Measurements from ENCODE around the gene ALX1.

ALX1 gene

DNA sequence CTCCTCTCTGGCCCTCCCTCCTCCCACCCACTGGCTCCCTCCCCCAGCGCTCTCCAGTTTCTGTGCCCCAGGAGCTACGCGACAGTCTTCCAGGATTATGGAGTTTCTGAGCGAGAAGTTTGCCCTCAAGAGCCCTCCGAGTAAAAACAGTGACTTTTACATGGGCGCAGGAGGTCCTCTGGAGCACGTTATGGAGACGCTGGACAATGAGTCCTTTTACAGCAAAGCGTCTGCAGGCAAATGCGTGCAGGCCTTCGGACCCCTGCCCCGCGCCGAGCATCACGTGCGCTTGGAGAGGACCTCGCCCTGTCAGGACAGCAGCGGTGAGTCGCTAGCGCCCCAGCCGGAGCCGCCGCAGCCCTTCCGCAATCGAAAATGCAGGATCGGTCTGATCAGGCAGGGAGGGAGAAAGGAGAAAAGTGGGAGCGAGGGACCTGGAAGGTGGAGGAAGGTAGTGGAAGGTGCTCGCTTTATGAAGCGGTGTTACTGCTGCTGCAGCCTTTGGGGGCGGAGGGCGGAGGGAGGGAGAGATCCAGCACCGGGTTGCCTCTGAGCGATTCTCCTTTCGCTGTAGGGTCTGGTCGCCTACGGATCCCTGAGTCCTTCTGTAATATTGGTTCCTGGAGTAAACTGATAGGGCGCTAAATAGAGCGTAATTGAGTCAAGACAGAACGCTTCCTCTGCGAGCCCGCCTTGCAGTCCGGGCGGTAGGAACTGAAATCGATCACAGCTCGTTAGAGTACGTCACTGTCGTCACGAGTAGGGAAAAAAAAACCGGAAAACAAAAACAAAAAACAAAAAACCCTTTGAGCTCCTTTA lies at the start of gene ALX1:
Gene ALX1, plus strand, starts transcription at position 56 of the 819 bp plus-strand sequence. Its CDS starts 42 bp downstream, at position 98.
- H3K36me3 ChIP-seq (ENCODE audit: control insufficient read depth in 2 of 2, insufficient read depth in 2 of 2, low read length in 2 of 2) = no peaks in the 10 kb centered on the region
- H3K27me3 ChIP-seq (ENCODE audit: control insufficient read depth in 2 of 2, insufficient read depth in 2 of 2, low read length in 2 of 2) = peaks cover 44 to 56% of the 10 kb centered on the region in 2 donors
- no peak within 1 kb of the TSS for H3K9ac ChIP-seq (ENCODE audit: low read depth in 1 of 2, low read length in 2 of 2)
- no peaks in the 10 kb centered on the region for H3K9me3 ChIP-seq (ENCODE audit: control insufficient read depth in 2 of 2, low read length in 2 of 2)
- H3K4me1 ChIP-seq (ENCODE audit: control insufficient read depth in 2 of 2, insufficient read depth in 2 of 2, low read length in 2 of 2) = peaks cover 0 to 7% of the 10 kb centered on the region in 2 donors
- peak within 1 kb of the TSS; percentile 57 to 72 for H3K4me3 ChIP-seq (ENCODE audit: low read length in 2 of 2)
- H3K27ac ChIP-seq (ENCODE audit: low read depth in 2 of 2, low read length in 2 of 2) = no peak within 1 kb of the TSS

DNA sequence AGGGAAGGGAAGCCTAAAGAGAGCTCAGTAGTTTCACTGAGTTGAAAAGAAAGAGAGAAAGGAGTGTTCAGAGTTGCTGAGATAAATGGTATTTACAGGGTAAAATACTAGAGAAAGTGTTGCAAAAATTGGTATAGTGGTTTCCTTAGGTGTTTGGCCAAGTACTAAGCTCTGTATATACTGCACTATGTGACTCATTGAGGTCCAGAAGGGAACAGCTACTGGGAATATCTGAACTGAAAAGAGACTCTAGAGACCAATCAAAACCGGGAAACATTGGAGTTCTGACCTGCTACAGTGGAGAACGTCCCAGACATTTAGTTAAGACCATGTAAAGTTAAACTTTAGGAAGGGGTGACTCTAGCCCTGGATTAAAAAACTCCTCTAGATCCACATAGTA lies 42.7 kb upstream of the ALX1 start:
- Histone ChIP-seq H3K27ac (ENCODE audit: low read depth in 2 of 2, low read length in 2 of 2) (no peak overlapping the region), H3K9ac (ENCODE audit: low read depth in 1 of 2, low read length in 2 of 2) (no peak overlapping the region), H3K36me3 (ENCODE audit: control insufficient read depth in 2 of 2, insufficient read depth in 2 of 2, low read length in 2 of 2) (no peaks in the 10 kb centered on the region), H3K4me3 (ENCODE audit: low read length in 2 of 2) (no peak overlapping the region), H3K27me3 (ENCODE audit: control insufficient read depth in 2 of 2, insufficient read depth in 2 of 2, low read length in 2 of 2) (no peaks in the 10 kb centered on the region), H3K9me3 (ENCODE audit: control insufficient read depth in 2 of 2, low read length in 2 of 2) (no peaks in the 10 kb centered on the region), H3K4me1 (ENCODE audit: control insufficient read depth in 2 of 2, insufficient read depth in 2 of 2, low read length in 2 of 2) (no peaks in the 10 kb centered on the region)

DNA sequence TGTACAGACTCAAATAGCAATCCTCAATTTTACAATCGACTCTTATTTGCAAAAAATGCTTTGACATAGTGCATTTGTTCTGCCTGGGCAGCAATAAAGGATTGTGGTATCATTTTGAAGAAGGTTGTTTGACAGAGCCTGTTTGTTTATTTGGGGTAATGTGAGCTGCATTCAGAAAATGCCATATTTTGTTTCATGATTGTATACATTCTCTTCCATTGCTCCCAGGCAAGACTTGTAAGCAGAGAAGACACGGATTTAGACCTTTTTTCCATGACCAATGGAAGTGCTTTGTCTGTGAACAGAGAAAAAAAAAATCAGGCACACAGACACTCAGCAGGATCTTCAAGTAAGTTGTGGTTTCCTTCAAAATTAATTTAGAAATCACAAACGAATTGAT lies 35.5 kb upstream of the ALX1 start:
- Histone ChIP-seq H3K27ac (ENCODE audit: low read depth in 2 of 2, low read length in 2 of 2) (no peak overlapping the region), H3K4me3 (ENCODE audit: low read length in 2 of 2) (no peak overlapping the region), H3K9ac (ENCODE audit: low read depth in 1 of 2, low read length in 2 of 2) (no peak overlapping the region), H3K9me3 (ENCODE audit: control insufficient read depth in 2 of 2, low read length in 2 of 2) (no peaks in the 10 kb centered on the region), H3K27me3 (ENCODE audit: control insufficient read depth in 2 of 2, insufficient read depth in 2 of 2, low read length in 2 of 2) (no peaks in the 10 kb centered on the region), H3K36me3 (ENCODE audit: control insufficient read depth in 2 of 2, insufficient read depth in 2 of 2, low read length in 2 of 2) (no peaks in the 10 kb centered on the region), H3K4me1 (ENCODE audit: control insufficient read depth in 2 of 2, insufficient read depth in 2 of 2, low read length in 2 of 2) (no peaks in the 10 kb centered on the region)

DNA sequence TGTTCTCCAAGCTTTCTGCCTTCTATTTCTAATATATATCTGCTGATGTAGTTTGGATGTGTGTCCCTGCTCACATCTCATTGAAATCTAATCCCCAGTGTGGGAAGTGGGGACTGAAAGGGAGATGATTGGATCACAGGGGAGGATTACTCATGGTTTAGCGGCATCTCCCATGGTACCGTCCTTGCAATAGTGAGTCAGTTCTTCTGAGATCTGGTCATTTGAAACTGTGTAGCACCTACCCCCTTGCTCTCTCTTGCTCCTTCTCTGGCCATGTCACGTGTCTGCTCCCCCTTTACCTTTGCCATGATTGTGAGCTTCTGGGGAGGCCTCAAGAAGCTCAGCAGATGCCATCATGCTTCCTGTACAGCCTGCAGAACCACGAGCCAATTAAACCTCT lies 26.2 kb upstream of the ALX1 start:
- Histone ChIP-seq H3K4me3 (ENCODE audit: low read length in 2 of 2) (no peak overlapping the region), H3K4me1 (ENCODE audit: control insufficient read depth in 2 of 2, insufficient read depth in 2 of 2, low read length in 2 of 2) (no peaks in the 10 kb centered on the region), H3K27me3 (ENCODE audit: control insufficient read depth in 2 of 2, insufficient read depth in 2 of 2, low read length in 2 of 2) (no peaks in the 10 kb centered on the region), H3K9ac (ENCODE audit: low read depth in 1 of 2, low read length in 2 of 2) (no peak overlapping the region), H3K27ac (ENCODE audit: low read depth in 2 of 2, low read length in 2 of 2) (no peak overlapping the region), H3K36me3 (ENCODE audit: control insufficient read depth in 2 of 2, insufficient read depth in 2 of 2, low read length in 2 of 2) (no peaks in the 10 kb centered on the region), H3K9me3 (ENCODE audit: control insufficient read depth in 2 of 2, low read length in 2 of 2) (no peaks in the 10 kb centered on the region)

DNA sequence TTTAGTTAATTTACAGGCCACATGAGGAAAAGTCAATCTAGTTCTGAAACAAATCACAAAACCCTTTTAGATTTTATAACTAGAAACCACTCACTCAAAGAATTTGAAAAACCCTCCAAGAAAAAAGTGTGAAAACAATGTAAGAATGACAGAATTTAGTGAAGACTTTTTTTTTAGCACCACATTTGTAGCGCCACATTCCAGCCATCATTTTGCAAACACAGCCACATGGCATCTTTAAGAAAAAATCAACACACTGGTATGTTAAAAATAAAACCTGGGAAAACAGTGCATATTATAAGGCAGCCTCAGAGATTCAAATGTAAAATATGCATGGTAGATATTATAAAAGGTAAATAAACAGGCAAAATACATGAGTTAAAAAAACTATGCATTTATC lies 22.3 kb upstream of the ALX1 start:
- no peaks in the 10 kb centered on the region for H3K9me3 ChIP-seq (ENCODE audit: control insufficient read depth in 2 of 2, low read length in 2 of 2)
- no peak overlapping the region for H3K4me3 ChIP-seq (ENCODE audit: low read length in 2 of 2)
- H3K4me1 ChIP-seq (ENCODE audit: control insufficient read depth in 2 of 2, insufficient read depth in 2 of 2, low read length in 2 of 2) = no peaks in the 10 kb centered on the region
- no peaks in the 10 kb centered on the region for H3K36me3 ChIP-seq (ENCODE audit: control insufficient read depth in 2 of 2, insufficient read depth in 2 of 2, low read length in 2 of 2)
- no peak overlapping the region for H3K27ac ChIP-seq (ENCODE audit: low read depth in 2 of 2, low read length in 2 of 2)
- H3K9ac ChIP-seq (ENCODE audit: low read depth in 1 of 2, low read length in 2 of 2) = no peak overlapping the region
- H3K27me3 ChIP-seq (ENCODE audit: control insufficient read depth in 2 of 2, insufficient read depth in 2 of 2, low read length in 2 of 2) = no peaks in the 10 kb centered on the region

DNA sequence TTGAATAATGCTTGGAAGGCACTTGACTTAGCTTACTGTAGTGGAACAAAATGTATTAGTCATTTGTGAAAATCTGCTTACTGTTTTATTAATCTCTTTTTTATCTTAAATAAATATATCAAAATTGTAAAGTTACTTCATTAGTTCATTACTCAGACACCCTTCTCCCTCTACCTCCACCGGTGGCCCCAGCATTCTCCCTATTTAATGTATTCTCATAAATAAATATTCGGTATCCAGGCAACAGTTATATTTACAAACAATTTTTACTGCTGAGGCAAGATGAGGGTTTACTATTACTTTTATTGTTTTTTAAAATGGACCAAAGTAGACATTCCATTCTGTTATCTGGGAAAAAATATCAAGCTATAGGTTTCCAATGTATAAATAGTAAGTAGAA lies 19.6 kb upstream of the ALX1 start:
- no peaks in the 10 kb centered on the region for H3K27me3 ChIP-seq (ENCODE audit: control insufficient read depth in 2 of 2, insufficient read depth in 2 of 2, low read length in 2 of 2)
- H3K4me3 ChIP-seq (ENCODE audit: low read length in 2 of 2) = no peak overlapping the region
- H3K4me1 ChIP-seq (ENCODE audit: control insufficient read depth in 2 of 2, insufficient read depth in 2 of 2, low read length in 2 of 2) = no peaks in the 10 kb centered on the region
- H3K36me3 ChIP-seq (ENCODE audit: control insufficient read depth in 2 of 2, insufficient read depth in 2 of 2, low read length in 2 of 2) = no peaks in the 10 kb centered on the region
- H3K9me3 ChIP-seq (ENCODE audit: control insufficient read depth in 2 of 2, low read length in 2 of 2) = no peaks in the 10 kb centered on the region
- H3K27ac ChIP-seq (ENCODE audit: low read depth in 2 of 2, low read length in 2 of 2) = no peak overlapping the region
- no peak overlapping the region for H3K9ac ChIP-seq (ENCODE audit: low read depth in 1 of 2, low read length in 2 of 2)

DNA sequence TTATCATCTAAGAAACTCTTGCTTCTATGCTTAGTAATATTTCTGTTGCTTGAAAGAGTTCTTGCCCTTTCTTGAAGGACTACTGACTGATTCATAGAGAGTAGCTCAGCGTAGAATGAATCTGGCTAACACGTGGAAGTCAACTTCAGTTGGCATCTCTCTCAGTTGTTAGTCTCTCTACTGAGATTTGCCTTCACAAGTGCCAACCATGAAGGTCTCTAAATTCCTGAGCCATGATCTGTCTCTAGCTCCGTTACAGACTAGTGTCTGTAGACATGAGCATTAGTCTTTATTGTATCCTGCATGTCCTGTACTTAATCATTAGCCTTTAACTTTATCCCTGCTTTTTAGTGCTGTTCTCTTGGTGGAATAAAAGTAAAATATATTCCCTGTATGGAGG lies 19.1 kb upstream of the ALX1 start:
- Histone ChIP-seq H3K4me3 (ENCODE audit: low read length in 2 of 2) (no peak overlapping the region), H3K27me3 (ENCODE audit: control insufficient read depth in 2 of 2, insufficient read depth in 2 of 2, low read length in 2 of 2) (no peaks in the 10 kb centered on the region), H3K9me3 (ENCODE audit: control insufficient read depth in 2 of 2, low read length in 2 of 2) (no peaks in the 10 kb centered on the region), H3K27ac (ENCODE audit: low read depth in 2 of 2, low read length in 2 of 2) (no peak overlapping the region), H3K4me1 (ENCODE audit: control insufficient read depth in 2 of 2, insufficient read depth in 2 of 2, low read length in 2 of 2) (no peaks in the 10 kb centered on the region), H3K9ac (ENCODE audit: low read depth in 1 of 2, low read length in 2 of 2) (no peak overlapping the region), H3K36me3 (ENCODE audit: control insufficient read depth in 2 of 2, insufficient read depth in 2 of 2, low read length in 2 of 2) (no peaks in the 10 kb centered on the region)

DNA sequence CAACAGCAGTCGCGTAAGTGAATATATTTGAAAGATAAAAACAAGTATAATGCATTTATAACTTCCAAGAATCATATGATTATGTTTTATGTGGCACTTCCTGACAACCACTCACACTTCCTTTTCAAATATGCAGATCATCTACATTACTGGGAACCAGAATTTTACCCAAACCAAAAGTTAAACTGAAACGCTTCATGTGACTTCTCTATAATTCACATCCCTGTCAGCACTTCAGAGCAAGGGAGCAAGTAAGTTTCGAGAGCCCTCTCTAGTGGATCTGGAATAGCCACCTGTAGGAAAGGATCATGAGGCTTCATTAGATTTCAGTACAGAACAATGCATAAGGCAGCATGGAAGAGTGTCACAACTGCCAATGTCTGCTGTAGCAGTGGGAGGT lies 13.7 kb upstream of the ALX1 start:
- no peak overlapping the region for H3K4me3 ChIP-seq (ENCODE audit: low read length in 2 of 2)
- H3K27ac ChIP-seq (ENCODE audit: low read depth in 2 of 2, low read length in 2 of 2) = no peak overlapping the region
- H3K9ac ChIP-seq (ENCODE audit: low read depth in 1 of 2, low read length in 2 of 2) = no peak overlapping the region
- no peaks in the 10 kb centered on the region for H3K36me3 ChIP-seq (ENCODE audit: control insufficient read depth in 2 of 2, insufficient read depth in 2 of 2, low read length in 2 of 2)
- H3K9me3 ChIP-seq (ENCODE audit: control insufficient read depth in 2 of 2, low read length in 2 of 2) = no peaks in the 10 kb centered on the region
- peaks cover 0 to 3% of the 10 kb centered on the region in 2 donors for H3K27me3 ChIP-seq (ENCODE audit: control insufficient read depth in 2 of 2, insufficient read depth in 2 of 2, low read length in 2 of 2)
- no peaks in the 10 kb centered on the region for H3K4me1 ChIP-seq (ENCODE audit: control insufficient read depth in 2 of 2, insufficient read depth in 2 of 2, low read length in 2 of 2)

DNA sequence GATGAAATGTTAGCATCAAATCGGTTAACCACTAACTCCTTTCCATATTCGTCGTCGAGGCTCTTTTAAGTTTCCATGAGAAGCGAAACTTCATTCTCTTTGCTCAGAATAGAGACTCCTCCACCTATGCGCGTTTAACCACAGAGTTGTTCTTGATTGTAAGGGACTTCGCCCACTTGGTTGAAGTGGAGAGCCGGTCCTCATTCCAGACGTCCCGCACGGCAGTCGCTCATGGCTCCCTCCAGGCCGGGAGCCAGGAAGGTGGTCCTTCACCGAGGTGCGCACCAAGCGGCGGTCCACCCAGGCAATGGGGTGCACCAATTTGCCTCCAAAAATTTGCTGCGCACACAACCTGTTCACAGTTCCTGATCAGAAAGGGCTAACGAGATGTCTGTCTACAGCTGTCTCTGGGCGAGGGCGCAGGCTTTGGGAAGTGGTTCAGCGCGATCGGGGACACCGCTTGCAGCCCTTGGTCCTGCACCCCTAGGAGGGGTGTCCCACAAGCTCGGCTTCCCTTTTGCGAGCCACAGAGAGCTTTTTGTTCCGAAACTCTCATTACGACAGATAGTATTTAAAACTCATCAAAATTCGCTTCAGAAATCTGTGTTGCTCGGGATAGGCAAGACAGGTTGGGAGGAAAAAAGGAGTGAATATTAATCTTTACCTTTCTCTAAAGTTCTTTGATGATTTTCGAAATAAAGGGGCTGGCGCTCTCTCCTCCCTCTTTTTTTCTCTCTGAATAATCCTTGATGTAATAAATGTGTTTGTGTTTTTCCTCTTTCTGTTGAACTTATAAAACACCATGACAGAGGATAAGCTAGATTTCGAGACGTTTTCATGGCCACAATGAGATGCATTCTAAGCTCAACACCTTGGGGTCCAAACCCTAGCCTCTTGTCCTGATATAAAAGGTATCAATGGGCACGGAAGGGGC lies 6.4 kb upstream of the ALX1 start:
- peaks cover 28 to 30% of the 10 kb centered on the region in 2 donors for H3K27me3 ChIP-seq (ENCODE audit: control insufficient read depth in 2 of 2, insufficient read depth in 2 of 2, low read length in 2 of 2)
- H3K9me3 ChIP-seq (ENCODE audit: control insufficient read depth in 2 of 2, low read length in 2 of 2) = no peaks in the 10 kb centered on the region
- H3K4me3 ChIP-seq (ENCODE audit: low read length in 2 of 2) = no peak overlapping the region

DNA sequence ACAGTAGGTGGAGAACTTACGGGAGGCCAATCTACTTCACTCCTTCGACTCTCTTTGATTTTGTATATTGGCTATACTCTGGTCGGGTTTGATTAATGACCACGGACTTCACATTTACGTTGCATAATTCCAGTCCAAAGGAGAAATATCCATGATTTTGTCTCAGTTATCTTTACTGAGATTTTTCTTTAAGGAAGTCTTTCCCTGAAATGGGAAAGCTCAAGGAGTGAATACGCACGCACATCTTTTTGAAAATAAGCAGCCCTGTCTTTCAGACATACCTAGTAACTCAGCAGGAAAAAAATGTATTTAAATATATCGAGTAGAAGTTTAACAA lies 5.7 kb upstream of the ALX1 start:
- Histone ChIP-seq H3K9ac (ENCODE audit: low read depth in 1 of 2, low read length in 2 of 2) (no peak overlapping the region), H3K4me1 (ENCODE audit: control insufficient read depth in 2 of 2, insufficient read depth in 2 of 2, low read length in 2 of 2) (no peaks in the 10 kb centered on the region), H3K9me3 (ENCODE audit: control insufficient read depth in 2 of 2, low read length in 2 of 2) (no peaks in the 10 kb centered on the region), H3K36me3 (ENCODE audit: control insufficient read depth in 2 of 2, insufficient read depth in 2 of 2, low read length in 2 of 2) (no peaks in the 10 kb centered on the region), H3K27me3 (ENCODE audit: control insufficient read depth in 2 of 2, insufficient read depth in 2 of 2, low read length in 2 of 2) (peaks cover 34% of the 10 kb centered on the region in 2 donors), H3K4me3 (ENCODE audit: low read length in 2 of 2) (no peak overlapping the region), H3K27ac (ENCODE audit: low read depth in 2 of 2, low read length in 2 of 2) (no peak overlapping the region)

More for the DNA sequence above, 6.4 kb upstream of the ALX1 start:
- Histone ChIP-seq H3K36me3 (ENCODE audit: control insufficient read depth in 2 of 2, insufficient read depth in 2 of 2, low read length in 2 of 2) (no peaks in the 10 kb centered on the region), H3K4me1 (ENCODE audit: control insufficient read depth in 2 of 2, insufficient read depth in 2 of 2, low read length in 2 of 2) (no peaks in the 10 kb centered on the region), H3K27ac (ENCODE audit: low read depth in 2 of 2, low read length in 2 of 2) (no peak overlapping the region), H3K9ac (ENCODE audit: low read depth in 1 of 2, low read length in 2 of 2) (no peak overlapping the region)

All from mucosa of rectum (tissue), 2 donors.